Panc1 (cell line): ENCODE data around the gene SCNN1B. TPM values are rescaled to one million over a fixed set of nuclear protein-coding genes. Genes with fewer than 3 reads are reported as not detected.

Experiments
- ATAC-seq: fragments of 200-7000 bp; cut with Tn5 transposase; 2 replicates; pipeline ENCODE4 v1.9.1; 2020; ENCODE audit warnings: mild to moderate bottlenecking, moderate library complexity
- BruUV-seq: library from RNA; stranded (reverse); fragments of 400-500 nt; replicated peaks from 2 replicates; lab custom pipeline; 2021; lab: Mats Ljungman, UMichigan
- CTCF ChIA-PET: fragments of 300-600 bp; sonication (Branson Sonifier 250); formaldehyde crosslinking; loops from one replicate; lab custom pipeline; 2022; ENCODE audit warnings: antibody characterized with exemption; lab: Charles Lee
- POLR2A ChIA-PET: fragments of 300-600 bp; sonication (Branson Sonifier 250); formaldehyde crosslinking; loops from one replicate; lab custom pipeline; 2022; ENCODE audit warnings: antibody characterized with exemption; lab: Charles Lee
- DNase-seq: peaks from one replicate; pipeline ENCODE4 v3.0.0-alpha.2; 2010; ENCODE audit warnings: low read depth, low spot score
- H3K27ac ChIP-seq: 2 replicates; pipeline ENCODE4 v1.5.1; 2011; ENCODE audit warnings: mild to moderate bottlenecking, low read length, inconsistent platforms
- H3K27me3 ChIP-seq: fragments of 200-500 bp; sonication (Bioruptor generic); 2 replicates; pipeline ENCODE4 v1.6.0; 2014; ENCODE audit warnings: low read length, inconsistent platforms; ENCODE audit not compliant: control insufficient read depth, insufficient read depth
- H3K36me3 ChIP-seq: fragments of 200-500 bp; sonication (Bioruptor generic); 2 replicates; pipeline ENCODE4 v1.5.1; 2014; ENCODE audit warnings: inconsistent platforms, mild to moderate bottlenecking, low read length, moderate library complexity; ENCODE audit not compliant: control insufficient read depth, insufficient read depth
- H3K4me1 ChIP-seq: 2 replicates; pipeline ENCODE4 v1.5.1; 2011; ENCODE audit warnings: inconsistent platforms, mild to moderate bottlenecking, low read length, moderate library complexity; ENCODE audit not compliant: control insufficient read depth, insufficient read depth
- H3K4me3 ChIP-seq, 2 experiments: 2 replicates each; pipeline ENCODE4 v1.5.1; 2011 to 2012; ENCODE audit warnings: low read depth in 2 of 2, low read length in 2 of 2, mild to moderate bottlenecking in 2 of 2, inconsistent platforms in 1 of 2, moderate library complexity in 1 of 2
- H3K9me3 ChIP-seq: fragments of 200-500 bp; sonication (Bioruptor generic); 2 replicates; pipeline ENCODE4 v1.5.1; 2014; ENCODE audit warnings: low read depth, mild to moderate bottlenecking, inconsistent platforms, low read length, moderate library complexity; ENCODE audit not compliant: control insufficient read depth, insufficient read depth
- CTCF ChIP-seq: fragments of 450-650 bp; IDR thresholded peaks from 2 replicates; pipeline ENCODE4 v1.5.1; 2017; ENCODE audit warnings: mild to moderate bottlenecking
- POLR2AphosphoS5 ChIP-seq: IDR thresholded peaks from 2 replicates; pipeline ENCODE4 v1.6.1; 2012; ENCODE audit warnings: mild to moderate bottlenecking, low read depth, low read length, moderate library complexity
- REST ChIP-seq, 2 experiments: IDR thresholded peaks; 2 replicates each; pipeline ENCODE4 v1.6.1; 2011 to 2012; ENCODE audit warnings: low read depth in 2 of 2, control low read depth in 1 of 2, low read length in 1 of 2, mild to moderate bottlenecking in 1 of 2, moderate library complexity in 1 of 2; ENCODE audit not compliant: insufficient read depth in 1 of 2
- SIN3A ChIP-seq: IDR thresholded peaks from 2 replicates; pipeline ENCODE4 v1.6.1; 2012; ENCODE audit warnings: low read depth, mild to moderate bottlenecking, low read length, moderate library complexity, borderline replicate concordance; ENCODE audit not compliant: insufficient read depth
- TCF7L2 ChIP-seq: IDR thresholded peaks from 2 replicates; pipeline ENCODE4 v1.6.1; 2011; ENCODE audit warnings: mild to moderate bottlenecking, low read depth, low read length, inconsistent platforms
- in situ Hi-C: cut with HindIII; loops from 2 replicates; pipeline ENCODE4 v1.10.0; 2016; ENCODE audit warnings: low sequenced_read_pairs, low pct_unique_long_range_greater_than_20kb
- intact Hi-C: fragments of 100-400 bp; cut with micrococcal nuclease; formaldehyde crosslinking; loops from one replicate; pipeline ENCODE4 v1.10.0; 2022; ENCODE audit not compliant: unreplicated experiment
- total RNA-seq: library from RNA; stranded (reverse); gene quantifications from one replicate; pipeline ENCODE4 v1.2.1, GENCODE V29; 2021; ENCODE audit not compliant: unreplicated experiment

The SCNN1B gene
- total RNA-seq, 1 experiment from 2014 or later = 10.7 TPM

- TF ChIP-seq CTCF (no peak), REST (IDR thresholded peaks at IDR 0.05; ENCODE audit: insufficient read depth in 1 of 2, low read depth in 2 of 2, low read length in 1 of 2) (no peak), SIN3A (no peak), POLR2AphosphoS5 (no peak), TCF7L2 (no peak)
- Histone ChIP-seq H3K4me1 (no peaks in the 10 kb centered on the region), H3K36me3 (no peaks in the 10 kb centered on the region), H3K27me3 (no peaks in the 10 kb centered on the region), H3K27ac (no peak overlapping the region), H3K9me3 (no peaks in the 10 kb centered on the region), H3K4me3 (no peak overlapping the region)
- no TSS peak for BruUV-seq
- intact Hi-C loops (no loop called here), in situ Hi-C loops (no loop called here)
- DNase-seq (no peak), ATAC-seq (no peak)
- ChIA-PET CTCF (no interaction called here), POLR2A (no interaction called here)
Observed at GRCh38 chr16:23377071-23377931, 75.2 kb downstream of the SCNN1B start.

DNA sequence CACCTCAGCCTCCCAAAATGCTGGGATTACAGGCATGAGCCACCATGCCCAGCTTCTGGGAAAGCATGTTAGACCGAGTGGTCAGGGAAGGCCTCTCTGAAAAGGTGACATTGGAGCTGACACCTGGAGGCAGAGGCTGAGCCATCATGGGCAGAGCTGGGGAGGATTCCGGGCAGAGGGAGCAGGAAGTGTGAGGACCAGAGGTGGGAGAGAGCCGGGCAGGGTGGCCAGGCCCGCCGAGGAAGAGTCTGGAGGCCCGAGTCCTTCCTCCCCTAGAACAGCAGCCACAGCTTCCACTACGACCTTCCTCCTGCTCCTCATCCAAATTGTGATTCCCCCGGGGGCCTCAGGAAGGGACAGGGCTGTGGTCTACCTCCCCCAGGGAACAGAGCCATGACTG lies 76.2 kb downstream of the SCNN1B start:
- Histone ChIP-seq H3K27me3 (no peaks in the 10 kb centered on the region), H3K4me3 (no peak overlapping the region), H3K9me3 (no peaks in the 10 kb centered on the region), H3K36me3 (no peaks in the 10 kb centered on the region), H3K27ac (no peak overlapping the region), H3K4me1 (no peaks in the 10 kb centered on the region)
- no TSS peak for BruUV-seq
- ATAC-seq (no peak), DNase-seq (no peak)
- intact Hi-C loops = no loop called here
- in situ Hi-C loops = no loop called here
- ChIA-PET POLR2A (no interaction called here), CTCF (no interaction called here)
- TF ChIP-seq CTCF = no peak
